C4-2B (cell line): ENCODE data around the gene NCBP3.

Experiments
- CTCF ChIP-seq: fragments of 450-650 bp; conservative IDR thresholded peaks from 2 replicates; pipeline ENCODE4 v1.5.1; 2017; ENCODE audit warnings: mild to moderate bottlenecking
- ZFX ChIP-seq: fragments of 450-650 bp; IDR thresholded peaks from 2 replicates; pipeline ENCODE4 v1.6.1; 2017

GRCh38 chr17:3788200-3788599, 57.8 kb downstream of the NCBP3 start:
- TF ChIP-seq CTCF (no peak), ZFX (no peak)
